ENCODE results near the gene LSAMP.
A peak's percentile ranks its signal among the peaks of the same experiment; 100 is the strongest.

LSAMP gene

DNA sequence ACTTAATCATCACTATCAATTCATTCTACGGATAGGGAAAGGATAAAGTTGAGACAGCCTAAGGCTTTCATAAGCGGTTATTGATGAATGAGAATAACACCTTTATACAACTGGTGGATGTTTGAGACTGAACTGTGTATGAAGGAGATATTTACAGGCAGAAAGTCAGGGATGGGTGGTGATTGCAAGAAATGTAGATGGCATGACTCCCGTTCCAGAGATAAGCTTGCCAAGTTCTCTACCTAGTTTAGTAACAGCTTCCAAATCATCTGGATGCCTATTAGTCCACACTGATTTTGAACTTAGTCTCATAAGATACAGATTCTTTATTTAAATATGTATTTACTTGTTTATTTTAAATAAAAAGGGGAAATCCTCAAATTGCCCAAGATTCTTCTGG lies 463.2 kb downstream of the LSAMP start:
- DNase-seq, result no peak
- Mint-ChIP-seq H3K27me3 (ENCODE audit: low read depth, poor library complexity) (no peaks in the 10 kb centered on the region), H3K36me3 (ENCODE audit: low read depth) (no peaks in the 10 kb centered on the region), H3K9me3 (no peaks in the 10 kb centered on the region), H3K4me1 (peaks cover 52% of the 10 kb centered on the region), H3K27ac (no peak overlapping the region), H3K4me3 (no peak overlapping the region)
- TF ChIP-seq, protein P1, sequence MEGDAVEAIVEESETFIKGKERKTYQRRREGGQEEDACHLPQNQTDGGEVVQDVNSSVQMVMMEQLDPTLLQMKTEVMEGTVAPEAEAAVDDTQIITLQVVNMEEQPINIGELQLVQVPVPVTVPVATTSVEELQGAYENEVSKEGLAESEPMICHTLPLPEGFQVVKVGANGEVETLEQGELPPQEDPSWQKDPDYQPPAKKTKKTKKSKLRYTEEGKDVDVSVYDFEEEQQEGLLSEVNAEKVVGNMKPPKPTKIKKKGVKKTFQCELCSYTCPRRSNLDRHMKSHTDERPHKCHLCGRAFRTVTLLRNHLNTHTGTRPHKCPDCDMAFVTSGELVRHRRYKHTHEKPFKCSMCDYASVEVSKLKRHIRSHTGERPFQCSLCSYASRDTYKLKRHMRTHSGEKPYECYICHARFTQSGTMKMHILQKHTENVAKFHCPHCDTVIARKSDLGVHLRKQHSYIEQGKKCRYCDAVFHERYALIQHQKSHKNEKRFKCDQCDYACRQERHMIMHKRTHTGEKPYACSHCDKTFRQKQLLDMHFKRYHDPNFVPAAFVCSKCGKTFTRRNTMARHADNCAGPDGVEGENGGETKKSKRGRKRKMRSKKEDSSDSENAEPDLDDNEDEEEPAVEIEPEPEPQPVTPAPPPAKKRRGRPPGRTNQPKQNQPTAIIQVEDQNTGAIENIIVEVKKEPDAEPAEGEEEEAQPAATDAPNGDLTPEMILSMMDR (IDR thresholded peaks at IDR 0.05), result no peak

DNA sequence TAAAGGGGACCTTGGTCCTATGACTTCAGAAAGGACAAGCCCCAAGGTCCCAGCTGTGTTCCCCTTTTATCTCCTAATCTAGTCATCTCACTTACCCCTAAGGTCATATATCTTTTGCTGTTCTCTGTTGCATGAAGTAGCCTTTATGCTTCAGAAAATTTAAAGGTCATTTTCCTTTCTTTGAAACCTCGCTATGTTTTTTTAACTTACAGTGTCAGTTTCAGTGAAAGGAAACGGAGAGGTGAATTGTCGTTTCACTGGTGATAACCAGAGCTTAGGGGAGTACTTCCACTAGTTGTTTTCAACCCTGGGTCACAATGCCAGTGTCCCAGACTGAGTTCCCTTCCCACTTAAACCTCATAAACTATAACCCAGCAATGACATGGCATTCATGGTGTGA lies 464.6 kb downstream of the LSAMP start:
- DNase-seq, result no peak
- Mint-ChIP-seq H3K9me3 (no peaks in the 10 kb centered on the region), H3K27ac (peak overlapping the region; percentile 79), H3K27me3 (ENCODE audit: low read depth, poor library complexity) (no peaks in the 10 kb centered on the region), H3K36me3 (ENCODE audit: low read depth) (no peaks in the 10 kb centered on the region), H3K4me1 (peaks cover 45% of the 10 kb centered on the region), H3K4me3 (no peak overlapping the region)
- TF ChIP-seq, protein P1 (IDR thresholded peaks at IDR 0.05), result no peak

DNA sequence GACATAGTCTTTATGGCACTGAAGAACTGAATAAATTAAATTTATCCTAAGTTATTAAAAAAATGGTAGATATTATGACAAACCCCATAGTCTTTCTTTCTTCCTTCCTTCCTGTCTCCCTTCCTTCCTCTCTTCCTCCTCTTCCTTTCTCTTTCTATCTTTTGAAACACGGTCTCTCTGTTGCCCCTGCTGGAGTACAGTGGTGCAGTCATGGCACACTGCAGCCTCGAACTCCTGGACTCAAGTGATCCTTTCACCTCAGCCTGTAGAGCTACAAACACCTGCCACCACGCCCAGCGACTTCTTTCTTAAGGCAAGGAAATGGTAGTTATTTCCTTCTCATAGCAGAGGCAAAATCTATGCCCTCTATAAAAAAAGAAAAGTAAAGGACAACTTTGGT lies 467.4 kb downstream of the LSAMP start:
- Mint-ChIP-seq H3K4me1 (peaks cover 31% of the 10 kb centered on the region), H3K4me3 (no peak overlapping the region), H3K9me3 (no peaks in the 10 kb centered on the region), H3K27ac (no peak overlapping the region), H3K36me3 (ENCODE audit: low read depth) (no peaks in the 10 kb centered on the region), H3K27me3 (ENCODE audit: low read depth, poor library complexity) (no peaks in the 10 kb centered on the region)
- TF ChIP-seq, protein P1 (IDR thresholded peaks at IDR 0.05), result no peak
- no peak for DNase-seq

- no peaks in the 10 kb centered on the region for H3K27me3 Mint-ChIP-seq (ENCODE audit: low read depth, poor library complexity)
- H3K36me3 Mint-ChIP-seq (ENCODE audit: low read depth), result no peaks in the 10 kb centered on the region
- H3K9me3 Mint-ChIP-seq, result no peaks in the 10 kb centered on the region
- TF ChIP-seq, protein P1 (IDR thresholded peaks at IDR 0.05), result no peak
- peaks cover 12% of the 10 kb centered on the region for H3K4me1 Mint-ChIP-seq
- no peak overlapping the region for H3K4me3 Mint-ChIP-seq
- no peak for DNase-seq
- H3K27ac Mint-ChIP-seq, result no peak overlapping the region
These were observed 469.5 kb downstream of the LSAMP start for GRCh38 chr3:115975796-115976195.

DNA sequence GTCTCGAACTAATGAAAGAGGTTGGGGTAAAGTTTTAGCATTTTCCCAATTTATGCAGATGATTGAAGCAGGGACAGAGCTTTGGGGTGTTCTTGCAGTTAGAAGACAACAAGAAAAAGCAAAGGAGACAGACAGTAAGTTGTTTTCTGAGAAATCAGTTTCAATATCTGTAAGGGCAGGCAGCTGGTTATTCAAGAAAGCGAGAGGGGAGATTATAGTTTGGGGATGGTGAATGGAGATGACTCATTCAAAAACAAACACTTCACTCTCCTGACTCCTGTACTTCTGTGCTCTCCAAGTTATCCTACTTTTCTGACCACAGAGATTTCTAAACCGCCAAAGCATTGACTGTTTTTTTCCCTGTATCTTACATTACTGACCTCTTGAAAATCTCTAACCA lies 469.9 kb downstream of the LSAMP start:
- Mint-ChIP-seq H3K4me3 (no peak overlapping the region), H3K27ac (no peak overlapping the region), H3K36me3 (ENCODE audit: low read depth) (no peaks in the 10 kb centered on the region), H3K27me3 (ENCODE audit: low read depth, poor library complexity) (no peaks in the 10 kb centered on the region), H3K4me1 (peaks cover 8% of the 10 kb centered on the region), H3K9me3 (no peaks in the 10 kb centered on the region)
- TF ChIP-seq, protein P1 (IDR thresholded peaks at IDR 0.05), result no peak
- DNase-seq, result no peak

DNA sequence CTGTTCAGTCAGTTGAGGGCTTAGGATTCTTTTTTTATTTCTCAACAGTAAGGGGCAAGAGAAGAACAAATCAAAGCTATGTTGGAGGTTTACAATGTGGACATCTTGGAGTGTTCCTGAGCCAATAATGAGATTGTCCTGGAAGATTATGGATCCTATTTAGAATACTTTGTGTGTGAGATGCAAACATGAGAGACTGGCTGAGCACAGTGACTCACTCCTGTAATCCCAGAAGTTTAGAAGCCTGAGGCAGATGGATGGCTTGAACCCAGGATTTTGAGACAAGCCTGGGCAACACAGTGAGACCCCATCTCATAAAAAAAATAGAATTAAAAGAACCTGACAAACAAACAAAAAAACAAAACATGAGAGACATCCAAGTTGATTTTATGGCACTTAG lies 470.3 kb downstream of the LSAMP start:
- Mint-ChIP-seq H3K27ac (no peak overlapping the region), H3K36me3 (ENCODE audit: low read depth) (no peaks in the 10 kb centered on the region), H3K9me3 (no peaks in the 10 kb centered on the region), H3K27me3 (ENCODE audit: low read depth, poor library complexity) (no peaks in the 10 kb centered on the region), H3K4me3 (no peak overlapping the region), H3K4me1 (peaks cover 6% of the 10 kb centered on the region)
- DNase-seq, result no peak
- TF ChIP-seq, protein P1 (IDR thresholded peaks at IDR 0.05), result no peak
